Activated T-helper 9 cell treated with anti-CD3 and anti-CD28 coated beads, Interleukin-2, amount 50 U/mL, for 16 hours (primary cell): ENCODE measurements around the gene DNMT3A.
A peak's percentile ranks its signal among the peaks of the same experiment; 100 is the strongest.

ENCODE experiments used
- DNase-seq: peaks from one replicate; pipeline ENCODE4 v3.0.0-alpha.2; 2020; ENCODE audit warnings: low read depth

Gene DNMT3A

DNA sequence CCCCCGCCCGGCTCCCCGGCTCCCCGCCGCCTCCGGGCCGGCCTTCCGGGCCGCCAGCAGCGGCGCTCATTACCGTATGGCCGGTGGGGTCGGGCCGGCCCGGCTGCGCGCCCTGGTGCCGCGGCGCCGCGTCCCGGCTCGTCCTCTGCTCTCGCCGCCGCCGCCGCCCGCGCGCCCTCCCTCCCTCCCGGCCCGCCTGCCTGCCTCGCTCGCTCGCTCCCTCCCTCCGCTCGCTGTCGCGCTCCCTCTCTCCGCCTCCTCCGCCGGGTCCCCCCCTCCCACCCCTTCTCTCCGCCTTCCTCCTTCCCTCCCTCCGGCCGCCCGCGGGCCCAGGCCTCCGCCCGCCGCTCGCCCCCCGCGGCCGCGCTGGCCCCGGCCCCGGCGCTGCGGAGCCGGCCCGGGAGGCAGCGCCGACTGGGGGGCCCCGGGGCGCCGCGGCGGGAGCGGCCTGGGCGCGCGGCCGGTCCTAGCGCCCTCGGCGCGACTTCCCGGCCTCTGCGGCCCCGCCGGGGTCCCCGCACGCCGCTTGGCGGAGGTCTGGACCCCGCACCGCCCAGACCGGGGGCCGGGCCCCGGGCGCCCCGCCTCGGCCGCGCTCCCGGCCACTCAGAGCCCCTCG, at the start of gene DNMT3A:
Gene DNMT3A, minus strand, starts transcription at position 173 of the 619 bp plus-strand sequence. CDS start 27,941 bp downstream, outside the sequence.
- peak; percentile 48 for DNase-seq

DNA sequence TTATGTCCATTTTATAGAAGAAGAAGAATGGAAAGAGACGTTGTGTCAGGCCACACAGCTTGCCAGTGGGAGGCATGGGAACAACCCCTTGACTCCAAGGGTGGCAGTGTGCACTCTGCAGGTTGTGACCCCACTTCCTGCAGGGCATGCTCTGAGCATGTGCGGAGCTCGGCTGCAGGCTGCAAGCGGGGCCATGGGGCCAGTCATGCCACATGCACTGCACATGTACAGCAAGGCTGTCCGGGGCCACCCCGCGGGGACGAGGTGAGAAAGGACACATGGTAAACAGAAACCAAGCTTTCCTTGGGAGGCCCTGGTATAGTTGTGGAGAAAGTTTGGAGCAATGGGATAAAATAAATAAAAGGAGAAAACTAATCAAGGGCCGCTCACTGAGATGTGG, 47.4 kb upstream of the DNMT3A start:
- no peak for DNase-seq

DNA sequence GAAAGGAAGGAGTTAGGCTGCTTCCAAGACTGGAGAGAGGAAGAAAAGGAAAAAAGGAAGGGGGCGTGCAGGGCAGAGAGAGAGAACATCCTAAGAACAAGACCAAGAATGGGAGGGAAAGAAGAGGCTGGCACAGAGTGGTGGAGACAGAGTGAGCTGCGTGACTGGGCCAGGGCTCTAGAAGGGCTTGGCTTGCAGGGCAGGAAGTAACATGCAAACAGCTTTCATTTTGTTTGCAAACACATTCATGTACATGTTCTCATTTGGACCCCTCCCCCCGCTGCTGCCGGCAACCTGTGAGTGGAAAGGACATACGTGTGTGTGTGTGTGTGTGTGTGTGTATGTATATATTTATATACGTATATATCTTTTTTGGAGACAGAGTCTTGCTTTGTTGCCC, 46.8 kb upstream of the DNMT3A start:
- no peak for DNase-seq

DNA sequence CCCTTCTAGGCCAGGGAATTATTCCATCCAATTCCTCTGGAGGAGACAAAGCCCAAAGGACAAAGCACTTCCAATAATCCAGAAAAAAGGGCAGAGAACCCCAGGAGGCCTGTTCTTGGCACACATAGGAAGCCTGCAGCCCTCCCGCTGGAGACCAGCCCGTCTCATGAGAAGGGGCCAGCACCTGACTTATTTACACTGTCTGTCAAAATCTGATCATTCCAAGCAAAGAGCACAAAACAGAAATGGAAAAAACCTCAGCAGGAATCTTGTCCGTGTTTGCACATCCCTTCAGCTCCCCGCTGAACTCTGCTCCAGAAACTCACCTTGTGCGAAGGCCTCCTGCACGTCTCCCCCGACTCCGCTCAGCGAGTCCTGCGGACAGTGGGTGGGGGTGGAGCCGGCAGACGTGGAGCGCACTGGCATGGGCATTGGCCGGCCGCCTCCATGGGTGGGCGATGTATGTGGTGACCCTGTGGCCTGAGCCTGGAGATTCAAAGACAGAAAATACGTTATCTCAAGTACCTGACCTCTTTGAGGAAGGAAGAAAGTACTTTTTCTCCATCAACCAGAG, 46.2 kb upstream of the DNMT3A start:
- DNase-seq = no peak

DNA sequence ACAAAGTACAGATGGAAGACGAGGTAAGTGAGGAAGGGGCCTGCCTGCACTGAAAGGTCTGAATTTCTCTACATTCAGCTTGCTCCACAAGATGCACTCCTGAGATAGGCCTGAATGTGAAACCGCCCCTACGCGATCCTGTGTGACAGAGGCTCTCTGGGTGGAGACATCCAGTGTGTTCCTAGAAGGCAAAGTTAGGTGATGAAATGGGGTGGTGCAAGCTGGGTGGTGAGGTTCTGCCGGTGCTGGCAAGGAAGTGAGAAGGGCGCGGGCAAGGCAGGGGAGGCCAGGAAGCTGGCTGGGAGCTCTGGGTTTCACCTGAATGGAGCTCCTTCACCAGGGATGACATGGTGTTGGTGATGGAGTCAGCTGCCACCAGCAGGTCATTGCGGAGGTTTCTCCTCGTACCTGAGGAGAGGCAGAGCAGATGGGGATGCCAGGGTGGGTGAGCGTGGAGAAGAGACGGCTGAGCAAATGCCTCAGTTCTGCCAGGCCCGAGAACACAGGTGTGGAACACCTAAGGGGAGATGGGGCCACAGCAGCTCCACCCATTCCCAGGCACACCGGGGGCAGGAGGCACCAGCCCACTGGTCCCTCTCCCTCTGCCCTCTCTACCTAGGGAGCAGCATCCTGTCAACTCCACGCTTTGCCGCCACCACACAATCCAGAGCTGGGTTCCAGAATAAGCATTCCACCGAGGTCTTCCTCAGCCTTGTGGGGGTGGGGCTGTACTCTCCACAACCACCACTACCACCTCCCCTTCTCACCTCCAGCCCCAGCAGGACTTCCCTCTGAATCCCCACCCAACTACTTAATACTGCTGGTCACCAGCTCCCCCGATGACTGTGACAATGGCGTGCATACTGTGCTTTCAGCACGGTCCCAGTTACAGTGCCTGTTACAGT, 45.5 kb upstream of the DNMT3A start:
- DNase-seq = no peak

DNA sequence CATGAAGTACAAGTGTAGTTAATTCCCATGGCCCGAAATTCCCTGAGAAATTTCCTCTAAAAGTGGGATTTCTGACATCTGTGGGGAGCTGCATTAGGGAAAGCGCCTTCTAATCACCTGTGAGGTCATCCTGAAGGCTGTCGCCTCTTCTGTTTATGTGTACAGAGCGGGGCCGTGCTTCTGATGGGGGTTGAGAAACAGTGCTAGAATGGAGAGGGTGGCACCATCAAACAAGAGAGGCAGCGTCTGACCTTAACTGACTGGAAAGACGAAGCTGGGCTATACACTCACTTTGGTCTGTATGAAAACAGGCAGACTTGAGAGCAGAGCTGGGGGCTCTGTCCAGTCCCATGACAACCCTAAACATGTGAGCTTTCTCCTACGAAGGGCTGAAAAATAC, 44.2 kb upstream of the DNMT3A start:
- DNase-seq = no peak

DNA sequence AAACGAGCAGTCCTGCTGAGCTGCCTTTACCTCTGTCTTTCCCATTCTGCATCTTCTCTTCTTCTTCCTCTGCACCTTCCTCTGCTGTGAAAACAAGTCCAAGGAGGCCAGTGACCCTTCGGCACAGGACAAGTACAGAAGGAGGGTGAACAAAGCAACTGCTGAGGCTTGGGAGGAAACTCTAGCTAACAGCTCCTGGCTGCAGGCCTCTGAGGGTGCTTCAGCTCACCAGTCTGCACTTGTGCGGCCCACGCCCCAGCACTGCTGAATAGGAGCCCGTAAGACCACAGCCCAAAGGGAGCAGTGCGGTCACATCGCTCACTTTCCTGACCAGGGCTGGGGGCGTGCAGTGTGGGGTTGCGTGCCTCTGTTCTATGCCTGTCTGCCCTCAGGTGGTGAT, 42.1 kb upstream of the DNMT3A start:
- no peak for DNase-seq

DNA sequence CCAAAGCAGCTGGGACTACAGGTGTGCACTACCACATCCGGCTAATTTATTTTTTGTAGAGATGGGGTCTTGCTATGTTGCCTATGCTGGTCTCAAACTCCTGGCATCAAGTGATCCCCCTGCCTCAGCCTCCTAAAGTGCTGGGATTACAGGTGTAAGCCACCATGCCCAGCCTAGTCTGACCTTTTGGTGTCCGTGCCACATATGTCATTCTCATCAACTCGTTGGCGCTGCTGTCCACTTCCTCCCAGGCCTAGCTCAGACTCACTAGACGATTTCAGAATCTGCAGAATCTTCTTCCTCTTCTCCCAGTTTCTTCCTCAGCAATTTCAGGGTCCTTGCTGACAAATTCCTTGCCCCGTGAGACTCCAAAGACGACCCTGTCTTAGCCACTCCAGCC, 39.8 kb upstream of the DNMT3A start:
- DNase-seq = no peak

DNA sequence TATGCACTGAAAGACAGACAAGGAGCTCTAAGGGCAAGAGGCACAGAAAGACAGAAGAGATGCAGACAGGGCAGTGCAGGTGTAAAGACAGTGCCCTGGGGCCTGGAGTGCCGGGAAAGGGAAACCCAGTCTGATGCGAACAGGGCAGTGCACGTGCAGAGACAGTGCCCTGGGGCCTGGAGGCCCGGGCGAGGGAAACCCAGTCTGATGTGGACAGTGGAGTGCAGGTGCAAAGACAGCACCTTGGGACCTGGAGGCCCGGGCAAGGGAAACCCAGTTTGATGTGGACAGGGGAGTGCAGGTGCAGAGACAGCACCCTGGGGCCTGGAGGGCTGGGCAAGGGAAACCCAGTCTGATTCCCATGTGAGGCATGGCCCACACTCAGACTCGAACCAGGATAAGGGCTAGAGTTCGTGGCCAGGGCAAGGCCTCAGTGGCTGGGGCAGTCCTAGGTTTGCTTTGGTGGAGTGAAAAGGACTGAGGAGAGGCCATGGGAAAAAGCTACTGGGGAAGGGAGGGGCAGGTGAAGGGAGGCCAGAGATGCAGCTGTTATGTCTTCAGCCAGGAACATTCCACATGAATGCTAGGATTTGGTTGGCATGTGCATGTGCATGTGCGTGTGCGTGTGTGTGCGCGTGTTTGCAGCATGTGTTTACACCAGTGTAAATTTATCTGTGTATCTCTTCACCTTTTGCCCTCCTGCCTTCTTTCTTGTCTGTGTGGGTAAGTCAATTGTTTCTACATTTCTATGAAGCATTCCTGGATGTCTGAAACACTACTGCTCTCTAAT, 39.1 kb upstream of the DNMT3A start:
- DNase-seq = no peak

DNA sequence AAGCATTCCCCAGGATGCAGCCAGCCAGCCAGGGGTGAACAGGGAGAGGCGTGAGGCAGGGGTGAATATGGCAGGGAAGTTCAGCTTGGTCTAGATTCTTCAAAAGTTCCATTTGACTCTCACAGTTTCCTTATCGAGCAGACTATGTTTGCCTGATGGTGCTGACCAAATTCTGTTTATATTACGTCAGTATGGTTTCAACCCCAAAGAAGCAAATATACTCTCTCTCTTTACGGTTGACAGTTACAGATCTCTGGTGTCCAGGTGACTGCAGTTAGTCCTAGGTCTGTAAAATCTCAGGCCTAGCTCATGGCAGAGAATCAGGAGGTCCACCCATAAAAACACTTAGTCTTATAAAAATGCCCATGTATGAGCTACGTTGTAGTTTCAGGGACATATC, 38.3 kb upstream of the DNMT3A start:
- DNase-seq = no peak

DNA sequence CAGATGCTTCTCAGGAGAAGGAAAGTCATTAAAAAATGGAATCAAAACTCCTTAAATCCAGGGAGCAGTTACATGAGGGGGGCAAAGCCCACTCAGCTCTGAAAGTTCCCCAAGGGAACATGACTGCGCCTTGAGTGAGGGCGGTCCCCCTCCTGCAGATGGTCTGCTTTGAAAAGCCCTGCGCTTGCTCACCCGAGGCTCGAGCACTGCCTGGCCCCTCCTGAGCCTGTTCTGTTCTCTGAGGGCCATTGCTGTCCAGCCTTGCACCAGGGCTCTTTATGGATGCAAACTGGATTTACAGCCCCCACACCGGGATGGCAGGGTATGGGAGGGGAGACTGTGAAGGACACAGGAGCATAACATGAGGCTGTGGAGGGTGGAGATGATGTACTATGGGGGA, 37.8 kb upstream of the DNMT3A start:
- no peak for DNase-seq

DNA sequence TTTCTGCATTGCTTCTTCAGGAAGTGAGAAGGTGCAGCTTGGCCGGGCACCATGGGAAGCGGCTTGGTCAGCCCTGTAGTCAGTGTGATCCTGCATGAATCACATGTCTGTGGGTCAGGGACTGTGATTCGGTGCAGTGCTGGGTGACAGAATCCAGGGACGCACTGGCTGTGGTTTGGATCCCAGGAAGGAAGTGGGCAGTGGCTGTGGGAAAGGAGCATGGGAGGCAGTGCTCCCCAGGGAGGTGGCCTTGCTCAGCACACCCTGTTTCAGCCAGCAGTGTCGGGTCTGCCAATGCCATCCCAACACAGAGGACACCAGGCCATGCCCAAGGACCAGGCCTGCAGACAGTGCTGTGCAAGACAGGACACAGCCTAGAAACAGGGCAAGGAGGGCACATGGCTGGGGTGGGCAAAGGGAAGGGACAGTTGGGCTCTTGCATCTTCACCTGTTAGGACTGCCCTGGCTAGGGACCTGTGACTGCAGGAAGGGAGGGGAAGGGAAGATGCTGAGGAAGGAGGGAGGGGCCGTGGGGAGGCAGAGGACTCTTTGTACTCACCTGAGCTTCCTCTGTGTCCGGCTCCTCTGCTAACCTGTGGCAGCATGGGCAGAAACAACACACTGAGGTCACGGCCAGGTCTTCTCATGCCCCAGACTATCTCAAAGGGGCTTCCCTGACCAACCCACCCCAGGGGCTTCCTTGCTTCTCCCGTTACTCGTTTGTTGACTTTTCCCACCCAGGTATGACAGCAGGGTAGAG, 37.2 kb upstream of the DNMT3A start:
- DNase-seq = no peak

DNA sequence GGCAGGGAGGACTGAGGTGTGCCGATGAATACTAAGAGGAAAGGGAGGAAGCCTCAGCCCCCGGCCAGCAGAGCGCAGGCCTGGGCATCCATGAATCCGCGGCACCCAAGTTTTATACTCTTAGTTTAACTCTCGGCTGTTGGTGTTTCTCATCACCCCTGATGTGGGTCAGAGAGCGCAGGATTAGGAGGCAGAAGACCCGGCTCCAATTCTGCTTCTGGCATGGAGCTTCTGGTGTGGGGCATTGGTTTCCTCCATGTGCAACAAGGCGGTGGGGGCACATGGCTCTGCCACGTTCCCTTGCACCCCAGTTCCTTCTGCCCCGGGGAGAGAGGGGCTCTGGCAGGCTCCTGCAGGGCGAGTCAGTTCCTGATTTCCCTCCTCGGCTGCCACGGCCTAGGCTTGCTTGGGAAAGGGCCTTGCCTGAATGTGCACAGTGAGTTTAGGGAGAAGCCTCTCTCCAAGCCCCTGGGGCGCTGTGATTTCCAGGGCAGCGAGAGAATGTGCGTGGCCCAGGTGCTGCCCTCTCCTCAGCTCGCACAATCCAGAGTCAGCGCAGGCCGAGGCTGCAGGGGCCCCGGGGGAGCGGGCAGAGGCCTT, 36.2 kb upstream of the DNMT3A start:
- DNase-seq = no peak

DNA sequence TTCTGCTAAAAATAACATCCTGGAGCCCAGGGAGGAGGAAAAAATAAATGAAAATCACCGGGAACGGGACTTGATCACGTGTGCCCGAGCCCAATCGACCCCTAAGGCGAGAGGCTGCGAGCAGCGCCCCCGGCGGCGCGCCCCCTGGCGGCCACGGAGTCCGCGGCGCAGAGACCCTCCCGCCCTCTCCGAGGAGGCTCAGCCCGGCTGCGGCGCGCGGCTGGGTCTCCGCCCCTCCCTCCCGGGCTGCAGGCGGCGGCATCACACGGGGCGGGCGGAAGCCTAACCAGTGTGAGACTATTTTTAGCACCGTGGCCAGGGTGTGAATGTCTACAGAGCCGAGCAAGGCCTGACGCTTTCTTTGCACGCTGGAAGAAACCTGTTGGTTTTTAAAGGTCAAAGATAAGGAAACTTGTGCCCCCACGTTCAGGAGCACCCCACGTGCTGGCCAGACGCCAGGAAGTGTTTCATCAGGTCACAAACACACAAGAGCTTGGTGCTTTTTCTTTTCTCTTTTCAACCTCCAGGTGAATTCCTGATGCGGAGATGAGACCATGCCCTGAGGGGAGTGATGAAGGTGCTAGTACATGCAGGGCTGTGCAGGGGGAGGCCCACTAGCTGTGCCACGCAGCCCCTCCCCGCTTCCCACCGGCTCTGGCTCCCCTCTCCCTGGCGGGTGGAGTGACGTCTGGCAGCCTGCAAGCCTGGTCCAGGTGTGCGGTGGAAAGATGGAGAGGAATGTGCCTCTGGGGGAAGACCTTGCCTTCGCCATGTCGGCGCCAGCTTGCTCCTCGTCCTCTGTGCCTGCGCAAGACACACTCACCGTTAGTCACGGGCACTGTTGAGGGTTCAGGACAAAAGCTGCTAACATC, 35.3 kb upstream of the DNMT3A start:
- DNase-seq = peak; percentile 89

DNA sequence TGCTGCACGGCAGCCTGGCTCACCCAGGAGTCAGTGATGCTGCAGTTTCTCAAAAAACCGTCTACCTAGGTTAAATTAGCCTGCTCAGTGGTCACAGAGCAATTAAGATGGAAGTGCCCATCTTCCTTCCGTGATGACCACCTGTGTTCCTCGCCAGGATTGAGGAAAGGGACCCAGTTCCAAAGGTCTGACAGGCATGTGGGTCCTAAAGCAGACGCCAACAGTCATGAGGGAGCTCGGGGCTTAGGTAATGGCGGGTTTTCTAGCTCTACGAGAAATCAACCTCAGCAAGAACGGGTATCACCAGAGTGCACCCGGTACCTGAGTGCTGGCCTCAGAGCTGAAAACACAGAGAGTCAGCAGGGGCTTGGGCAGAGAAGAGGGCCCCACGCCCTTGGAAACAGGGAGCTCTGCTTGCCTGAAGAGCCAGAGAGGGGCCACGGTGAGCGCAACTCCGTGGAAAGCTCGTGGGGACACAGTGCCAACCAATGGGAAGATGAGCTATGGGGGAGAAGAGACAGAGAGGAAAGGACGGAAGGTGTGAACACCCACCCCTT, 34.3 kb upstream of the DNMT3A start:
- no peak for DNase-seq

DNA sequence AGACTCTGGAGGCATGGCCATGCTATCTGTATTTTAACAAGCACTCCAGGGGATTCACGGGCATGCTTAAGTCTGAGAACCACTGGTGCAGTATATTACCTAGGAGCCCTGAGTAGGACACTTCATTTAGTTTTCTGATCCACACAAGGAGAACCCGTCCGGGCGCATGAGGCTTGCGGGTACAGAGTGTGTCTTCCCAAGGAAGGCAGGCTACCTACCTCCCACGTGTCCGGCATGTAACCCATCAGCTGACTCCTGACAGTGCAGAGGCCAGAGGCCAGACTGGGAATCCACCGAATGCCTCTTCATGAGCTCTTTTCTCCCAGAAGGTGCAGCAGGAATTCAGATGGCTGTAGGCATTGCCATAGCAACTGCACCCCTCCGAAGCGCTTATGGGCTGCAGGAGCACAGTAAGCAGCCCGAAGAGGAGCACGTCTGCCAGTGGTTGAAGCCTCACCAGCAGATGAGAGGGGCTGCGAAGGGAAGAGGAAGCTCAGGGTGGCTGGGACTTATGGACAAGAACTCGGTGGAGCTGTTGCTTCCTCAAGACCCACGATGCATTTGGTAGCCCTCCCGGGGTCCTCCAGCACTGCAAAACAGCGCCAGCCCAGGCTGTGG, 33.8 kb upstream of the DNMT3A start:
- DNase-seq = no peak

DNA sequence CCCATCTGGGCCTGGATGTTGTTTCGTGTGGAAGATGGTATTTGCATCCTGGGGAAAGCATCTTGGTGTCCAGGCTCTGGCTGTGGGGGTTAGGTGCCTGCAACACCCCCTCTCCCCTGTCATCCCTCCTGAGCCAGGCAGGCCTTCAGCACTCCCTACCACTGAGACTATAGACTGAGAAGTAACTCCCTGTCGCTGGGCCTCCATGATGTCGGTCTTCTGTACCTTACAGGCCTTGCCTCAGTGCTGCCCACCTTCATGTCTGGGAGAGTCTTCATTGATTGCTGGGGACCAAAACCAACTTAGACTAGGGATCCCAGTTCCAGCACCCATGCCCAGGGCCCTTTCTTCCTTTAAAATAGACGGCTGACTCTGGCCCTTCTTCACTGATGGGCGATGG, 33.1 kb upstream of the DNMT3A start:
- no peak for DNase-seq

DNA sequence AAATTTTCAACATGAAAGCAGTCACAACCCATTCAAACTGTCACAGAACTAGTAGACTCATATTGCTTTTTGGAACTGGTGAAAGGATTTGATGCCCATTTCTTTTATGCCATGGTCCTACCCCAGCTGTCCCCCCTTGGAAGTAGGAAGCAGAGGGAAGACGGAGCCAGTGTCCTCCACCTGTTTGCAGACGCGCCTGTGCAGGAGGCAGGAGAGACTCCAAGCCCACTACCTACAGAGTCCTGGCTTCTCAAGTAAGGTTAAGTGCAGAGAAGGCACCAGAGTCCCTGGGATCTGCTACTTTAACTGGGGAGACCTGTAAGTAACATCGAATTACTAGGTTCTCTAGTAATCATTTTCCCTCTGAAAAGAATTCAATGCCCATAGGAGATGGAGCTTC, 32.7 kb upstream of the DNMT3A start:
- DNase-seq = no peak

DNA sequence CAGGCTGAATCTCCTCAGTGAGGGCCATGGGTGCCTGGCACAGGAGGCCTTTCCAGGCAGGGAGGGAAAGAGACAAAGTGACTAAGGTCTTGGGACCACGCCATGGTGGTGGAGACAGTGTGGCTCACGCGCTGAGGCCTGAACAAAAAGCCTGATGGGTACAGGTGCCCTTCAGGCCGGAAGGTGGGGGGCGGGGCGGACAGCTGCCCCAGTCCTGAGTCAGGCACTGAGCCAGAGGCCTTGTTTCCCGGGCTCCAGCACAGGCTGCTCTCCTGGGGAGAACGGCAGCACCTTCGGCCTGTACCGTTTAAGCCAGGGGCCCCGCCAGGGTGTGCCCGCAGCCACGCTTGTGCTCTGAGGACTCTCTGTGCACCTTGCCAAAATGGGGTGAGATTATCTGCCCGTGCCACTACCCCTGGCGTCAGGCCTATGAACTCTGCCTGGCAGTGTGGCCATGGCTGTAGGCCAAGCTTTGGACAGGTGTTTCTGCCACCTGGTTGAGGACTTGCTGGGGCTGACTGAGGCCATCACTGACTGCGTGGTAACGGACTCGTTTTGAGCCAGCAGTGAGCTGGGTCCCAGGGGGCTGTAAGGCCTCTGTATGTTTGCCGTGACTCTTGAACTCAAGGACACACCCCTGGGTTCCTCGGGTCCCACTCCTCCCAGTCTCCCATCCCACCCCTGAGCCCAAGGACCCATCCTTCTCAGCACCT, 31.7 kb upstream of the DNMT3A start:
- DNase-seq = no peak
